ENCODE measurements around the gene KRT78. TPM values are rescaled to one million over a fixed set of nuclear protein-coding genes. Genes with fewer than 3 reads are reported as not detected.
"Not testable (repeated sequence)": the region's sequence is repeated elsewhere in the genome, so short reads cannot be mapped to it uniquely, and the experiment has no call there.

KRT78 gene, protein sequence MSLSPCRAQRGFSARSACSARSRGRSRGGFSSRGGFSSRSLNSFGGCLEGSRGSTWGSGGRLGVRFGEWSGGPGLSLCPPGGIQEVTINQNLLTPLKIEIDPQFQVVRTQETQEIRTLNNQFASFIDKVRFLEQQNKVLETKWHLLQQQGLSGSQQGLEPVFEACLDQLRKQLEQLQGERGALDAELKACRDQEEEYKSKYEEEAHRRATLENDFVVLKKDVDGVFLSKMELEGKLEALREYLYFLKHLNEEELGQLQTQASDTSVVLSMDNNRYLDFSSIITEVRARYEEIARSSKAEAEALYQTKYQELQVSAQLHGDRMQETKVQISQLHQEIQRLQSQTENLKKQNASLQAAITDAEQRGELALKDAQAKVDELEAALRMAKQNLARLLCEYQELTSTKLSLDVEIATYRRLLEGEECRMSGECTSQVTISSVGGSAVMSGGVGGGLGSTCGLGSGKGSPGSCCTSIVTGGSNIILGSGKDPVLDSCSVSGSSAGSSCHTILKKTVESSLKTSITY
- not detected for polyA plus RNA-seq (ENCODE audit: insufficient read length in 4 of 4)

DNA sequence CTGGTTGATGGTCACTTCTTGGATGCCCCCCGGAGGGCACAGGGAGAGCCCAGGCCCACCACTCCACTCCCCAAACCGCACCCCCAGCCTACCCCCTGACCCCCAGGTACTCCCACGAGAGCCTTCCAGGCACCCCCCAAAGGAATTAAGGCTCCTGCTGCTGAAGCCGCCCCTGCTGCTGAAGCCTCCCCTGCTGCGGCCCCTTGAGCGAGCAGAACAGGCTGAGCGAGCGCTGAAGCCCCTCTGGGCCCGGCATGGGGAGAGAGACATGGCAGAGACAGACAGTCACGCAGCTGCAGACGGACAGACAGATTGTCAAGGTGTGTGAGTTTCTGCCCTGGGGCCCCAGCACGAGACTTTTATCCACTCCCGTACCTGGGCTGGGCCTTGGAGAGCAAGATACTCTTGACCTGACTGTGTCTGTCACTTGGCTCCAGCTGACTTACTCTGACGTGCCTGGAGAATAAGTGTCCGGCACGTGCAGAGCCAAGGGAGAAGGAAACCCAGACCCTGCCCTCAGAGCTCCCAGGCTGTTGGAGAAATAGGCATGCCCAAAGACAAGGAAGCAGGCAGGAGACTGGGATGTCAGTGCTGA, at the start of gene KRT78:
Gene KRT78, minus strand, starts transcription at position 334 of the 595 bp plus-strand sequence. Its CDS starts 64 bp downstream, at position 270.
- DNase-seq (ENCODE audit: low read depth in 4 of 4, low spot score in 2 of 4): no peak

GRCh38 chr12:52896190-52897100, 47.7 kb upstream of the KRT78 start:
- DNase-seq (ENCODE audit: low read depth in 4 of 4, low spot score in 2 of 4): no peak

DNA sequence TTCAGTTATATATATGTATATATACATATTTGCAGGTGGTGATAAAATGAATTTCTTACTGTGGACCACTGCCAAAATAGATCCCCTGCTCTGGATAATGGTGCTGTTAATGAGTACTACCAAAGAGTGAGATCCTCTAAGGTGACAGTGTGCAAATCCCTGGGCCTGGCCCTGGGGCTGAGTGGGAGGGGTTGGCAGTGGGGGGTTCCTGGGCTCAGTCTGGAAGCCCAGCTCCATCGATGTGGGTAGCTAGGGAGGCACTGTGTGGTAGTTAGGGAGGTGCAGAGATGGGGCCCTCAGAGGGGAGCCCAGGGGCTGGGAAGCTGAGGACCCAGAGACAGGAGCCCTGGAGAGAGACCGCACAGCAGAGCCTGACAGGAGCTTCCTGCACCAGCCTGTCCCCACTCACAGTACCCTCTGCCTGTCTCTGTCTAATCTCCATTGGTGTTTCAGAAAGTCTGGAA, 47.0 kb upstream of the KRT78 start:
- DNase-seq (ENCODE audit: low read depth in 4 of 4, low spot score in 2 of 4): no peak

GRCh38 chr12:52892974-52893373, 44.2 kb upstream of the KRT78 start:
- no peak for DNase-seq (ENCODE audit: low read depth in 4 of 4, low spot score in 2 of 4)

GRCh38 chr12:52892207-52892852, 43.5 kb upstream of the KRT78 start:
- no peak for DNase-seq (ENCODE audit: low read depth in 4 of 4, low spot score in 2 of 4)

GRCh38 chr12:52891044-52891443, 42.2 kb upstream of the KRT78 start:
- no peak for DNase-seq (ENCODE audit: low read depth in 4 of 4, low spot score in 2 of 4)

GRCh38 chr12:52890417-52890816, 41.6 kb upstream of the KRT78 start:
- no peak for DNase-seq (ENCODE audit: low read depth in 4 of 4, low spot score in 2 of 4)

- no peak for DNase-seq (ENCODE audit: low read depth in 4 of 4, low spot score in 2 of 4)
Measured at GRCh38 chr12:52884526-52885293, 35.9 kb upstream of the KRT78 start.

GRCh38 chr12:52880499-52880898, 31.7 kb upstream of the KRT78 start:
- DNase-seq (ENCODE audit: low read depth in 4 of 4, low spot score in 2 of 4): not testable (repeated sequence)

GRCh38 chr12:52879394-52880351, 30.9 kb upstream of the KRT78 start:
- peak in 2 of 4 donors; percentile 64 to 85 for DNase-seq (ENCODE audit: low read depth in 4 of 4, low spot score in 2 of 4)

- no peak for DNase-seq (ENCODE audit: low read depth in 4 of 4, low spot score in 2 of 4)
Measured at GRCh38 chr12:52878507-52879393, 30.0 kb upstream of the KRT78 start.

DNA sequence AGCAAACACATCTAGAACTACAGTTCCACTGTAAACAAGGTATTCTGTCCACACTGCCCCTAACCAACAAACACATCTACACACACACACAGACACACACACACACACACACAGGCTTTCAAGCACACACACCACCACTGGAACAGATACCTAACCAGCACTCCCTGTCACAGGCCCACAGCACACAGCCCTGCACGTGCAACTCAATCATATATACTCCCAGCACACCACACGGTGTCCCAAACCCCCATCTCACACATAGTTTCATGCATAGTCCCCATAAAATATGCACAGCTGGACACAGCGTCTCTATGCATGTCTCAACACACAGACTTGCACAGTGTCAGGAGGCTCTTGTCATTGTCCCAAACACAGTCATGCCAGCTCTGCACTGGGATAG, 28.4 kb upstream of the KRT78 start:
- no peak for DNase-seq (ENCODE audit: low read depth in 4 of 4, low spot score in 2 of 4)

DNA sequence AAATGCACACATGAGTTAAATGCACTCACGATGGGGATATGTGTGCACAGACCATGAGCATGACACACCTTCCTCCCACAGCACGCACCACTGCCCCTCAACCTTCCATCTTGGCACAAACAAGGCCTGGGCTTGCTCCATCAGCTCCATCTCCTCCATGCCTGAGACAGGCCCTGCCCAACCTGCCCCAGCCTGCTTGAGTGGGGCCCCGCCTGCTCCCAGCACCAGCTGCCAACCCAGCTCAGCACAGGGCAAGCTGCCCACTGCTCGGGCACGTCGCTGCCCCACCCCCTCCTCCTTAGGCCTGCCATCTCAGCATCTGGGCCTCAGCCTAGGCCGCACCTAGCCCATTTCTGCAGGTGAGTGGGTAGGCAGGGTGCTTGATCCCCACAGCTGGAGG, 27.6 kb upstream of the KRT78 start:
- DNase-seq (ENCODE audit: low read depth in 4 of 4, low spot score in 2 of 4): no peak

- no peak for DNase-seq (ENCODE audit: low read depth in 4 of 4, low spot score in 2 of 4)
Measured at GRCh38 chr12:52874573-52875435, 26.0 kb upstream of the KRT78 start.

- peak in 1 of 4 donors; percentile 47 for DNase-seq (ENCODE audit: low read depth in 4 of 4, low spot score in 2 of 4)
Measured at GRCh38 chr12:52873832-52874572, 25.2 kb upstream of the KRT78 start.

- DNase-seq (ENCODE audit: low read depth in 4 of 4, low spot score in 2 of 4): no peak
Measured at GRCh38 chr12:52873513-52873831, 24.7 kb upstream of the KRT78 start.

All from left renal cortex interstitium (tissue), 4 donors.